NCI-H2196 (cell line): ENCODE results near the gene LONRF2.
A peak's percentile ranks its signal among the peaks of the same experiment; 100 is the strongest.
"Not testable (repeated sequence)": the region's sequence is repeated elsewhere in the genome, so short reads cannot be mapped to it uniquely, and the experiment has no call there.

Source experiments
- DNase-seq: peaks from one replicate; lab custom pipeline; 2025; ENCODE audit not compliant: unreplicated experiment; lab: John Stamatoyannopoulos, UW

The LONRF2 gene

GRCh38 chr2:100256416-100256815 is 65.9 kb downstream of the LONRF2 start:
- DNase-seq = no peak

- no peak for DNase-seq
Measured at GRCh38 chr2:100254646-100255210, 67.6 kb downstream of the LONRF2 start.

- no peak for DNase-seq
Measured at GRCh38 chr2:100253786-100254185, 68.5 kb downstream of the LONRF2 start.

GRCh38 chr2:100252811-100253698 is 69.2 kb downstream of the LONRF2 start:
- no peak for DNase-seq

- no peak for DNase-seq
Measured at GRCh38 chr2:100250645-100251044, 71.7 kb downstream of the LONRF2 start.

GRCh38 chr2:100248971-100249370 is 73.3 kb downstream of the LONRF2 start:
- DNase-seq = no peak

GRCh38 chr2:100248556-100248955 is 73.7 kb downstream of the LONRF2 start:
- not testable (repeated sequence) for DNase-seq

GRCh38 chr2:100248044-100248330 is 74.3 kb downstream of the LONRF2 start:
- DNase-seq = no peak

GRCh38 chr2:100247256-100248043 is 74.9 kb downstream of the LONRF2 start:
- DNase-seq = no peak

- no peak for DNase-seq
Measured at GRCh38 chr2:100246163-100247145, 75.8 kb downstream of the LONRF2 start.

- no peak for DNase-seq
Measured at GRCh38 chr2:100245681-100246080, 76.6 kb downstream of the LONRF2 start.

GRCh38 chr2:100244881-100245605 is 77.3 kb downstream of the LONRF2 start:
- DNase-seq = no peak

GRCh38 chr2:100243631-100244030 is 78.7 kb downstream of the LONRF2 start:
- DNase-seq = no peak

- DNase-seq = peak; percentile 33
Measured at GRCh38 chr2:100242891-100243619, 79.2 kb downstream of the LONRF2 start.

GRCh38 chr2:100242476-100242875 is 79.8 kb downstream of the LONRF2 start:
- no peak for DNase-seq

- no peak for DNase-seq
Measured at GRCh38 chr2:100241236-100241635, 81.1 kb downstream of the LONRF2 start.

GRCh38 chr2:100240386-100240785 is 81.9 kb downstream of the LONRF2 start:
- no peak for DNase-seq

- DNase-seq = no peak
Measured at GRCh38 chr2:100239486-100240210, 82.7 kb downstream of the LONRF2 start.

GRCh38 chr2:100238471-100238870 is 83.8 kb downstream of the LONRF2 start:
- no peak for DNase-seq
